Smooth muscle cell of bladder (primary cell): ENCODE data around the gene ADCY7. TPM values are rescaled to one million over a fixed set of nuclear protein-coding genes. Genes with fewer than 3 reads are reported as not detected.

Source experiments
- total RNA-seq: library from RNA; depleted of rRNA; stranded (reverse); fragments of >200 nt; gene quantifications from 2 replicates; pipeline ENCODE4 v1.2.3, GENCODE V29; 2014

The ADCY7 gene
- 41.2 and 59.7 TPM in 2 replicates for total RNA-seq

DNA sequence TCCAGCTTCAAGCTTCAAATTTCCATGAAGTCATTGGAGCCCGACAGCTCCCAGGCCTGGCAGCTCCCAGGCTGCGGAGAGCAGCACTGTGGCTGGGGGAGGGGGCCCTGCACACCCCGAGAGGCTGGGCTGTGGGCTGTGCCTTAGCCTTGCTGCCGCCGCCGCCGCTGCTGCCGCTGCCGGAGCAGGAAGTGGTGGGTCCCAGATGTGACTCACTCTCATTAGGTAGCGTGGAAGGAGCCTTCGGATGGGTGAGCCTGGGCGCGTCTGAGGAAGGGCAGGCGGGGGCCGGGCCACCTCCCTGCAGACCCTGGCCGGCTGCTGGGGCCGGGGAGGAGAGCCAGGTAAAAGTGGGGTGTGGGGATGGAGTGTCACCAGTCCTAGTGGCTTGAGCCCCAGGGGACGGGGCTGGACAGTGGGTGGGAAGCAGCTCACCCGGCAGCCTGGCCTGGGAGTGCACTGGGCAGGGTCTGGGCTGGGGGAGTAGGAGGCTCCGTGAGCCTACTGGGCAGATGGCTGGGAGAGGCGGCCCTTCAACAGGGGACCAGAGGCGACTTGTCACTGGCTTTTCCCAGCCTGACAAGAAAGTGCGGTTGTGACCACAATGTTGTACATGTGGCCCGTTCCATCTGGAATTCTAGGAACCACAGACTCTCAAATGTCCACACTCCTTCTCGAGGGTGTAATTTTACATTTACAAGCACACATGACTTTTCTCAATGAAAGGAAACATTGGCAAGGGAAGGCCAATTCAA, at the start of gene ADCY7:
ADCY7 (plus strand) TSS at position 215 of the 755 bp plus-strand sequence. CDS start 21,629 bp downstream, outside the sequence.

Other genes starting within 250 kb of the ADCY7 start
- gene CNEP1R1, start 241.3 kb upstream of the ADCY7 start, total RNA-seq, result 23.5 and 23.8 TPM in 2 replicates
- 16.2 and 25.4 TPM in 2 replicates for gene HEATR3, start 200.6 kb upstream of the ADCY7 start, total RNA-seq
- 9.0 and 10.3 TPM in 2 replicates for gene TENT4B, start 113.2 kb upstream of the ADCY7 start, total RNA-seq
- 42.3 and 44.1 TPM in 2 replicates for gene BRD7, start 102.4 kb downstream of the ADCY7 start, total RNA-seq